Hepatocyte (in vitro differentiated cells): ENCODE data around the gene ZNF385C. TPM values are rescaled to one million over a fixed set of nuclear protein-coding genes. Genes with fewer than 3 reads are reported as not detected.

Experiments
- DNase-seq: peaks from one replicate; pipeline ENCODE4 v3.0.0-alpha.2; 2016; ENCODE audit warnings: low spot score
- H2AFZ ChIP-seq: fragments of 200-600 bp; sonication (generic); 2 replicates; pipeline ENCODE4 v1.6.0; 2016; ENCODE audit warnings: antibody characterized with exemption, mild to moderate bottlenecking
- H3K27ac ChIP-seq: fragments of 200-600 bp; sonication (generic); 2 replicates; pipeline ENCODE4 v1.5.1; 2016; ENCODE audit warnings: mild to moderate bottlenecking
- H3K27me3 ChIP-seq: fragments of 200-600 bp; sonication (generic); 2 replicates; pipeline ENCODE4 v1.6.1; 2016
- H3K36me3 ChIP-seq: fragments of 200-600 bp; sonication (generic); replicated peaks from 2 replicates; pipeline ENCODE4 v1.5.1; 2016; ENCODE audit warnings: low read depth; ENCODE audit not compliant: insufficient read depth
- H3K4me1 ChIP-seq: fragments of 200-600 bp; sonication (generic); 2 replicates; pipeline ENCODE4 v1.5.1; 2016; ENCODE audit warnings: mild to moderate bottlenecking, moderate library complexity; ENCODE audit not compliant: insufficient read depth
- H3K4me2 ChIP-seq: fragments of 200-600 bp; sonication (generic); 2 replicates; pipeline ENCODE4 v1.6.0; 2016
- H3K4me3 ChIP-seq: fragments of 200-600 bp; sonication (generic); 2 replicates; pipeline ENCODE4 v1.5.1; 2016; ENCODE audit warnings: mild to moderate bottlenecking
- H3K79me2 ChIP-seq: fragments of 200-600 bp; sonication (generic); 2 replicates; pipeline ENCODE4 v1.6.0; 2017; ENCODE audit warnings: mild to moderate bottlenecking
- H3K9me2 ChIP-seq: fragments of 200-600 bp; sonication (generic); replicated peaks from 2 replicates; pipeline ENCODE4 v1.6.0; 2017; ENCODE audit warnings: mild to moderate bottlenecking; ENCODE audit not compliant: insufficient read depth
- H3K9me3 ChIP-seq: fragments of 200-600 bp; sonication (generic); 2 replicates; pipeline ENCODE4 v1.5.1; 2016; ENCODE audit warnings: low read depth, mild to moderate bottlenecking
- H4K20me1 ChIP-seq: fragments of 200-600 bp; sonication (generic); 2 replicates; pipeline ENCODE4 v1.6.0; 2016; ENCODE audit warnings: mild to moderate bottlenecking; ENCODE audit not compliant: insufficient read depth, poor library complexity, severe bottlenecking
- CTCF ChIP-seq: fragments of 200-600 bp; sonication (generic); IDR thresholded peaks from 2 replicates; pipeline ENCODE4 v1.5.1; 2016; ENCODE audit warnings: antibody characterized with exemption, mild to moderate bottlenecking; ENCODE audit not compliant: poor library complexity
- EZH2 ChIP-seq: fragments of 200-600 bp; sonication (generic); IDR thresholded peaks from 2 replicates; pipeline ENCODE4 v1.6.1; 2016; ENCODE audit warnings: antibody characterized with exemption, mild to moderate bottlenecking, borderline replicate concordance
- EZH2phosphoT487 ChIP-seq: fragments of 200-600 bp; sonication (generic); IDR thresholded peaks from one replicate; pipeline ENCODE4 v1.6.1; 2018; ENCODE audit warnings: antibody characterized with exemption, mild to moderate bottlenecking, low read depth, moderate library complexity; ENCODE audit not compliant: unreplicated experiment, severe bottlenecking
- WGBS: methylation state at CpG from one replicate; pipeline ENCODE4 v1.1.6; 2016; ENCODE audit warnings: low lambda C conversion rate; ENCODE audit errors: missing lambda C conversion rate; 5-methylcytosine and 5-hydroxymethylcytosine counted together
- polyA plus RNA-seq: library from polyadenylated mRNA; unstranded; fragments of >200 nt; fragmentation: Nextera tagmentation; extraction: Ambion mirVana; gene quantifications from 2 replicates; pipeline ENCODE4 v1.2.1, GENCODE V29; 2016
- total RNA-seq: library from RNA; depleted of rRNA; stranded (reverse); fragments of >200 nt; gene quantifications from 2 replicates; pipeline ENCODE4 v1.2.3, GENCODE V29; 2014

Gene ZNF385C
- total and polyA plus RNA-seq, 2 experiments from 2014 or later = 0.45 to 0.63 TPM

DNA sequence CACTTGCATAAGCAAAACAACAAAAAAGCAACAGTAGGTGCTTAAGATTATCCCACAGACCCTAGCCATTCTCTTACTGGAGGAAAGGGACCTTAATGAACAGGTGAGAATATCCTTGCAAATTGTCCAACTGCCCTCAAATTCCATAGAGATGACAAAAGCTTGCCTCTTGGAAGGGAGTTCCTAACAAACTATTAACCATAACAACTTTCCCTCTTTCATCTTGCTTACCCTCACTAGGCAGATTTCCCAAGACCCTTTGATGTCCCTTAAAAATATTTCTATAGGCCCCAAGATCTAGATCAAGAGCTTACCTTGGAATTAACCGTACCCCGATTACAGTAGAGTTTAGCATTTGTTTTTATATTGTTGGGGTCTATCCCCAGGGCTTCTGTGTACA is 109.9 kb downstream of the ZNF385C start:
- H3K9me2 ChIP-seq = no peaks in the 10 kb centered on the region
- DNase-seq = no peak
- peaks cover 17% of the 10 kb centered on the region for H3K4me1 ChIP-seq
- H4K20me1 ChIP-seq = no peaks in the 10 kb centered on the region
- peaks cover 6% of the 10 kb centered on the region for H3K79me2 ChIP-seq
- H3K4me2 ChIP-seq = no peak overlapping the region
- H3K27ac ChIP-seq = no peak overlapping the region
- no peaks in the 10 kb centered on the region for H3K27me3 ChIP-seq
- H3K36me3 ChIP-seq = peaks cover 9% of the 10 kb centered on the region
- WGBS = 87% methylated on average over 2 of the region's 2 CpGs
- no peaks in the 10 kb centered on the region for H3K9me3 ChIP-seq
- no peak for TF ChIP-seq CTCF
- TF ChIP-seq EZH2 = no peak
- TF ChIP-seq EZH2phosphoT487 = no peak
- H2AFZ ChIP-seq = no peak overlapping the region
- no peak overlapping the region for H3K4me3 ChIP-seq

GRCh38 chr17:41987642-41988041 is 110.6 kb downstream of the ZNF385C start:
- H3K9me2 ChIP-seq = no peaks in the 10 kb centered on the region
- H2AFZ ChIP-seq = no peak overlapping the region
- peaks cover 6% of the 10 kb centered on the region for H3K79me2 ChIP-seq
- H4K20me1 ChIP-seq = no peaks in the 10 kb centered on the region
- WGBS = 96% methylated on average over 3 of the region's 3 CpGs
- H3K4me1 ChIP-seq = peaks cover 18% of the 10 kb centered on the region
- no peak overlapping the region for H3K27ac ChIP-seq
- H3K9me3 ChIP-seq = no peaks in the 10 kb centered on the region
- peaks cover 7% of the 10 kb centered on the region for H3K36me3 ChIP-seq
- no peak overlapping the region for H3K4me2 ChIP-seq
- TF ChIP-seq EZH2phosphoT487 = no peak
- no peak for TF ChIP-seq CTCF
- no peak for TF ChIP-seq EZH2
- DNase-seq = no peak
- no peak overlapping the region for H3K4me3 ChIP-seq
- no peaks in the 10 kb centered on the region for H3K27me3 ChIP-seq

- Histone ChIP-seq H3K9me3 (no peaks in the 10 kb centered on the region), H3K9me2 (no peaks in the 10 kb centered on the region), H3K4me1 (peaks cover 22% of the 10 kb centered on the region), H3K36me3 (peaks cover 4% of the 10 kb centered on the region), H4K20me1 (no peaks in the 10 kb centered on the region), H3K79me2 (peaks cover 6% of the 10 kb centered on the region), H3K27ac (no peak overlapping the region), H3K4me2 (no peak overlapping the region), H3K27me3 (no peaks in the 10 kb centered on the region), H2AFZ (no peak overlapping the region), H3K4me3 (no peak overlapping the region)
- TF ChIP-seq EZH2phosphoT487 (no peak), EZH2 (no peak)
- no peak for DNase-seq
- WGBS = 88% methylated on average over 1 of the region's 1 CpG
These were observed 111.6 kb downstream of the ZNF385C start for GRCh38 chr17:41986634-41987033.

GRCh38 chr17:41985919-41986318 is 112.4 kb downstream of the ZNF385C start:
- H3K4me3 ChIP-seq = no peak overlapping the region
- H3K36me3 ChIP-seq = peaks cover 4% of the 10 kb centered on the region
- no peak for TF ChIP-seq CTCF
- no peak for TF ChIP-seq EZH2
- 94% methylated on average over 8 of the region's 8 CpGs for WGBS
- H3K9me3 ChIP-seq = no peaks in the 10 kb centered on the region
- H3K27ac ChIP-seq = no peak overlapping the region
- H3K27me3 ChIP-seq = no peaks in the 10 kb centered on the region
- no peak overlapping the region for H3K4me2 ChIP-seq
- peaks cover 22% of the 10 kb centered on the region for H3K4me1 ChIP-seq
- peaks cover 2% of the 10 kb centered on the region for H3K79me2 ChIP-seq
- no peaks in the 10 kb centered on the region for H4K20me1 ChIP-seq
- no peak overlapping the region for H2AFZ ChIP-seq
- no peaks in the 10 kb centered on the region for H3K9me2 ChIP-seq
- no peak for DNase-seq
